ENCODE data around the gene MIOX.

Gene MIOX

GRCh38 chr22:50479721-50480120 is 6.9 kb upstream of the MIOX start:
- in situ Hi-C loops (cut with HindIII; ENCODE audit: low sequenced_read_pairs), result loop anchor here (10.0 kb wide), 1 partner anchor 125 kb away; no protein-coding TSS in a partner anchor
- DNase-seq (ENCODE audit: low read depth), result no peak
- H3K4me3 ChIP-seq (ENCODE audit: low read depth, low read length), result no peak overlapping the region
- no peak for TF ChIP-seq CTCF (IDR thresholded peaks at IDR 0.05; ENCODE audit: low read depth, low read length, missing control alignments)

DNA sequence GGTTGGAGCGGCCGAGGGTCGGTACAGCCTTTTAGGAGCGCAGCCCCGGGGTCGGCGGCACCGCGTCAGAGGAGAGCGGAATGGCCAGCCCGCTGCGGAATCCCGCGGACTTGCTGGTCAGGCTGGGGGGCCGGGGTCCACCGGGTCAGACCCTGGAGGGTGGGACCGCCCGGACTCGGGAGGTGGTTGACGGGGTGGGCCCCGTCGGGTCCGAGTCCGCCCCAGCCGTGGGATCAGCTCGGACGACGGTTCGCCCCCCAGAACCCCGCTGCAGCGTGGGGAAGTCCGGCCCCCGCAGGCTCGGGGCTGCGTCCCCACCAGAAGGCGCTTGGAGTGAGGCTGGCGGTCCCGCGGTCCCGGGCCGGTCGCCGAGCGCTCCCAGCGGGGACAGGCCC is 5.6 kb upstream of the MIOX start:
- DNase-seq (ENCODE audit: low read depth), result no peak
- TF ChIP-seq CTCF (IDR thresholded peaks at IDR 0.05; ENCODE audit: low read depth, low read length, missing control alignments), result no peak
- in situ Hi-C loops (cut with HindIII; ENCODE audit: low sequenced_read_pairs), result loop anchor here (10.0 kb wide), 1 partner anchor 126 kb away; no protein-coding TSS in a partner anchor
- peak overlapping the region; percentile 34 for H3K4me3 ChIP-seq (ENCODE audit: low read depth, low read length)

DNA sequence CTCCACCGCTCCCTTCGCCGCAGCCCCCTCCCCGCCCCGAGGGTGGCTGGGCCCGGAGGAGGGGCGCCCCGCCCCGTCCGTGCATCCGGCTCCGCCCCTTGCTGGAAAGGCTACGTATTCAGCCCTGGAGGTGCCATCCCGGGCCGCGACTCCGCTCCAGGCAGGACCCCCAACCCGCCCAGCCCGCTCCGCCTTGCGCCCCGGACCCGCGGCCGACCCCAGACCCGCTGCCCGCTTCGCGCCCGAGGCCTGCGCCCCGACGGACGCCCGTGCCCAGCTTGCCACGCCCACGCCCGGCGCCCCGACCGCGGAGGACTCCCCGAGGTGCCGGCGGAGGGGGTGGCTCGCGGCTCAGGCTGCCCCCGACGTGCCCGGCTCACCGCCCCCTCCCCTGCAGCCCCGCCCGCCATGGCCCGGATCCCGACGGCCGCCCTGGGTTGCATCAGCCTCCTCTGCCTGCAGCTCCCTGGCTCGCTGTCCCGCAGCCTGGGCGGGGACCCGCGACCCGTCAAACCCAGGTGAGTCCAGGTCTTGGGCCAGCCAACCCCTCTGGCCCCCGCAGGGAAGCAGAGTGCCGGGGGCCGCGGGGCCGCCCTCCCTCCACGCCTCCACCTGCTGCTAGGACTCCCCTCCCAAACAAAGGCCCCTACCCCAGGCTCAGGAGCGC is 5.1 kb upstream of the MIOX start, which contains the start of gene ADM2:
ADM2 (plus strand) TSS at position 104 of the 667 bp plus-strand sequence; CDS start at position 409, 305 bp downstream.
- DNase-seq (ENCODE audit: low read depth), result no peak
- in situ Hi-C loops (cut with HindIII; ENCODE audit: low sequenced_read_pairs), result loop anchor here (10.0 kb wide), 1 partner anchor 127 kb away; no protein-coding TSS in a partner anchor
- TF ChIP-seq CTCF (IDR thresholded peaks at IDR 0.05; ENCODE audit: low read depth, low read length, missing control alignments), result no peak
- peak within 1 kb of the TSS; percentile 34 for H3K4me3 ChIP-seq (ENCODE audit: low read depth, low read length)

DNA sequence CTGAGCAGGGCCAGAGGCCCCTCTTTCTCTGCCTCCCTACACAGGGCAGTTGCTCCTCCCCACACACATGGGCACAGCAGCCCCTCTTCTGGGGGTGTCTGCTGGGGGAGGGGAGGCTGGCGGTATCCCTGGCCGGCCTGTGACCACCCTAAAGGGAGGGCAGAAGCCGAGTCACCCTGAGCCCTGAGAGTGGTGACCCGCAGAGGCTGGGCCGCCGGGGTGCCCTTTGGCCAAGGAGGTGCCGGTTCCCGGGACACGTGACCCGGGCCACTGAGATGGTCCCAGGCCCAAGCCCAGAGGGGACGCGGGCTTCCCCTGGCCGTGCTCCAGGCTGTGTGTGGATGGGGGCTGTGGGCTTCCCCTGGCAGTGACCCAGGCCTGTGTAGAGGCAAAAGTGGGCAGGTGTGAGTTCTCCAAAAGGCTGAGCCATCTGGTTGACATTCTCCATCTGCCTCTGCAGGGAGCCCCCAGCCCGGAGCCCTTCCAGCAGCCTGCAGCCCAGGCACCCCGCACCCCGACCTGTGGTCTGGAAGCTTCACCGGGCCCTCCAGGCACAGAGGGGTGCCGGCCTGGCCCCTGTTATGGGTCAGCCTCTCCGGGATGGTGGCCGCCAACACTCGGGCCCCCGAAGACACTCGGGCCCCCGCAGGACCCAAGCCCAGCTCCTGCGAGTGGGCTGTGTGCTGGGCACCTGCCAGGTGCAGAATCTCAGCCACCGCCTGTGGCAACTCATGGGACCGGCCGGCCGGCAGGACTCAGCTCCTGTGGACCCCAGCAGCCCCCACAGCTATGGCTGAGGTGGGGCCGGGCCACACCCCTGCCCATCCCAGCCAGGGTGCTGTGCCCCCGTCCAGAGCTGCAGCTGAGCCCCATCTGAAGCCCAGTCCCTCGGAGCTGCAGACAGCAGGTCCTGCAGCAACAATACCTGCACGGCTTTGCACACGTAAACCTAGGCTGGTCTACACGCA is 4.3 kb upstream of the MIOX start:
- no peak for TF ChIP-seq CTCF (IDR thresholded peaks at IDR 0.05; ENCODE audit: low read depth, low read length, missing control alignments)
- in situ Hi-C loops (cut with HindIII; ENCODE audit: low sequenced_read_pairs), result loop anchor here (10.0 kb wide), 1 partner anchor 128 kb away; no protein-coding TSS in a partner anchor
- peak overlapping the region; percentile 34 for H3K4me3 ChIP-seq (ENCODE audit: low read depth, low read length)
- no peak for DNase-seq (ENCODE audit: low read depth)

- in situ Hi-C loops (cut with HindIII; ENCODE audit: low sequenced_read_pairs), result loop anchor here (10.0 kb wide), 1 partner anchor 128 kb away; no protein-coding TSS in a partner anchor
- no peak for DNase-seq (ENCODE audit: low read depth)
- no peak for TF ChIP-seq CTCF (IDR thresholded peaks at IDR 0.05; ENCODE audit: low read depth, low read length, missing control alignments)
- no peak overlapping the region for H3K4me3 ChIP-seq (ENCODE audit: low read depth, low read length)
These were observed 3.6 kb upstream of the MIOX start for GRCh38 chr22:50483106-50483505.

- H3K4me3 ChIP-seq (ENCODE audit: low read depth, low read length), result no peak overlapping the region
- DNase-seq (ENCODE audit: low read depth), result no peak
- in situ Hi-C loops (cut with HindIII; ENCODE audit: low sequenced_read_pairs), result loop anchor here (10.0 kb wide), 1 partner anchor 129 kb away; no protein-coding TSS in a partner anchor
- TF ChIP-seq CTCF (IDR thresholded peaks at IDR 0.05; ENCODE audit: low read depth, low read length, missing control alignments), result no peak
These were observed 3.1 kb upstream of the MIOX start for GRCh38 chr22:50483556-50483955.

Data from astrocyte of the cerebellum (primary cell).